IMR-90 (cell line): ENCODE results near the gene GMFB. TPM values are rescaled to one million over a fixed set of nuclear protein-coding genes. Genes with fewer than 3 reads are reported as not detected.

Experiments
- ATAC-seq: fragments of 200-7000 bp; cut with Tn5 transposase; 2 replicates; pipeline ENCODE4 v1.9.1; 2020; ENCODE audit warnings: low read depth, mild to moderate bottlenecking, moderate library complexity
- BruUV-seq: library from RNA; stranded (reverse); fragments of 400-500 nt; replicated peaks from 2 replicates; lab custom pipeline; 2021; lab: Mats Ljungman, UMichigan
- CTCF ChIA-PET: fragments of 300-600 bp; formaldehyde crosslinking; extraction: SDS; loops from one replicate; lab custom pipeline; 2021; ENCODE audit warnings: antibody characterized with exemption; lab: Yijun Ruan, JAX
- POLR2A ChIA-PET: fragments of 300-600 bp; sonication (Branson Sonifier 250); formaldehyde crosslinking; loops from one replicate; lab custom pipeline; 2022; ENCODE audit warnings: antibody characterized with exemption; ENCODE audit not compliant: unreplicated experiment; lab: Charles Lee
- DNase-seq: peaks from one replicate; pipeline ENCODE4 v3.0.0; 2013
- H2AFZ ChIP-seq: replicated peaks from 2 replicates; pipeline ENCODE3; 2013; ENCODE audit warnings: low read length, mild to moderate bottlenecking; ENCODE audit not compliant: poor library complexity
- H2AK5ac ChIP-seq: 2 replicates; pipeline ENCODE4 v1.6.1; 2013; ENCODE audit warnings: low read depth, low read length, inconsistent platforms
- H2AK9ac ChIP-seq: replicated peaks from 2 replicates; pipeline ENCODE3; 2013; ENCODE audit warnings: mild to moderate bottlenecking, low read depth, low read length, moderate library complexity; ENCODE audit not compliant: poor library complexity
- H2BK120ac ChIP-seq: 2 replicates; pipeline ENCODE4 v1.6.1; 2013; ENCODE audit warnings: low read depth, low read length, inconsistent platforms
- H2BK15ac ChIP-seq: 3 replicates; pipeline ENCODE4 v1.6.1; 2013; ENCODE audit warnings: low read depth, low read length, inconsistent platforms
- H2BK20ac ChIP-seq: 2 replicates; pipeline ENCODE4 v1.6.1; 2013; ENCODE audit warnings: low read depth, mild to moderate bottlenecking, inconsistent platforms, low read length, moderate library complexity
- H2BK5ac ChIP-seq: 2 replicates; pipeline ENCODE4 v1.6.1; 2013; ENCODE audit warnings: mild to moderate bottlenecking, low read depth, low read length, inconsistent platforms; ENCODE audit not compliant: poor library complexity, severe bottlenecking
- H3K14ac ChIP-seq: replicated peaks from 2 replicates; pipeline ENCODE4 v1.6.1; 2013; ENCODE audit warnings: low read depth, low read length, inconsistent platforms
- H3K18ac ChIP-seq: 2 replicates; pipeline ENCODE4 v1.6.1; 2013; ENCODE audit warnings: low read depth, low read length, control low read depth
- H3K23ac ChIP-seq: 2 replicates; pipeline ENCODE4 v1.6.1; 2013; ENCODE audit warnings: low read depth, low read length, inconsistent platforms
- H3K27ac ChIP-seq: 2 replicates; pipeline ENCODE4 v1.5.1; 2013; ENCODE audit warnings: mild to moderate bottlenecking, control low read depth, low read length; ENCODE audit not compliant: insufficient read depth
- H3K27me3 ChIP-seq: 2 replicates; pipeline ENCODE4 v1.6.1; 2013; ENCODE audit warnings: low read length; ENCODE audit not compliant: control insufficient read depth, insufficient read depth
- H3K36me3 ChIP-seq: 2 replicates; pipeline ENCODE4 v1.6.1; 2013; ENCODE audit warnings: low read length, mixed read lengths; ENCODE audit not compliant: control insufficient read depth, insufficient read depth
- H3K4ac ChIP-seq: 2 replicates; pipeline ENCODE4 v1.6.1; 2013; ENCODE audit warnings: low read depth, low read length, inconsistent platforms
- H3K4me1 ChIP-seq: 2 replicates; pipeline ENCODE4 v1.6.1; 2013; ENCODE audit warnings: low read length, mixed read lengths; ENCODE audit not compliant: control insufficient read depth, insufficient read depth
- H3K4me2 ChIP-seq: 2 replicates; pipeline ENCODE4 v1.6.1; 2013; ENCODE audit warnings: low read depth, mild to moderate bottlenecking, control low read depth, low read length, moderate library complexity
- H3K4me3 ChIP-seq: 2 replicates; pipeline ENCODE4 v1.5.1; 2013; ENCODE audit warnings: low read depth, mild to moderate bottlenecking, control low read depth, low read length, moderate library complexity; ENCODE audit not compliant: insufficient read depth
- H3K56ac ChIP-seq: 2 replicates; pipeline ENCODE4 v1.6.1; 2013; ENCODE audit warnings: low read length, inconsistent platforms; ENCODE audit not compliant: insufficient read depth; ENCODE audit errors: extremely low read depth
- H3K79me1 ChIP-seq, 2 experiments: 2 replicates each; pipeline ENCODE4 v1.6.1; 2013; ENCODE audit warnings: low read length in 2 of 2, inconsistent platforms in 1 of 2, low read depth in 1 of 2
- H3K9ac ChIP-seq: 2 replicates; pipeline ENCODE4 v1.6.1; 2013; ENCODE audit warnings: low read depth, low read length, control low read depth
- H3K9me1 ChIP-seq: 2 replicates; pipeline ENCODE4 v1.6.1; 2013; ENCODE audit warnings: low read length, inconsistent platforms; ENCODE audit not compliant: insufficient read depth
- H3K9me3 ChIP-seq: 2 replicates; pipeline ENCODE4 v1.6.1; 2013; ENCODE audit warnings: low read length; ENCODE audit not compliant: control insufficient read depth, insufficient read depth
- H4K20me1 ChIP-seq: 2 replicates; pipeline ENCODE4 v1.6.1; 2013; ENCODE audit warnings: low read length, inconsistent platforms; ENCODE audit not compliant: insufficient read depth
- H4K5ac ChIP-seq: 2 replicates; pipeline ENCODE4 v1.6.1; 2013; ENCODE audit warnings: mild to moderate bottlenecking, low read depth, low read length, control low read depth
- H4K8ac ChIP-seq, 2 experiments: 2 replicates each; pipeline ENCODE4 v1.6.1; 2013; ENCODE audit warnings: low read depth in 2 of 2, low read length in 2 of 2, control low read depth in 1 of 2, inconsistent platforms in 1 of 2
- H4K91ac ChIP-seq: 2 replicates; pipeline ENCODE4 v1.6.1; 2013; ENCODE audit warnings: low read depth, low read length, inconsistent platforms; ENCODE audit not compliant: insufficient read depth
- BHLHE40 ChIP-seq: fragments of 150-350 bp; IDR thresholded peaks from 2 replicates; pipeline ENCODE4 v1.6.1; 2016; ENCODE audit warnings: mild to moderate bottlenecking, low read depth, low read length
- FOS ChIP-seq: fragments of 150-350 bp; IDR thresholded peaks from 2 replicates; pipeline ENCODE4 v1.6.1; 2016; ENCODE audit warnings: low read depth, low read length
- MAFK ChIP-seq: IDR thresholded peaks from 2 replicates; pipeline ENCODE4 v1.6.1; 2012; ENCODE audit warnings: low read depth, low read length, improper control_type of control experiment
- NFE2L2 ChIP-seq: fragments of 150-350 bp; IDR thresholded peaks from 2 replicates; pipeline ENCODE4 v1.6.1; 2016; ENCODE audit warnings: low read depth, mild to moderate bottlenecking, low read length
- POLR2A ChIP-seq: IDR thresholded peaks from 2 replicates; pipeline ENCODE4 v1.6.1; 2012; ENCODE audit warnings: mild to moderate bottlenecking, low read depth, low read length
- SMC3 ChIP-seq: fragments of 150-350 bp; IDR thresholded peaks from 2 replicates; pipeline ENCODE4 v1.6.1; 2016; ENCODE audit warnings: low read depth, mild to moderate bottlenecking, antibody characterized with exemption, low read length, moderate library complexity
- WGBS, 2 experiments: methylation state at CpG; one replicate each; pipeline versions ENCODE4 v1.1.5 to v1.1.7; 2013; ENCODE audit warnings: missing lambda C conversion rate in 2 of 2; ENCODE audit not compliant: insufficient read length in 1 of 2; ENCODE audit errors: extremely low coverage in 2 of 2; 5-methylcytosine and 5-hydroxymethylcytosine counted together
- dilution Hi-C: fragments of 300-500 bp; cut with HindIII; formaldehyde crosslinking; loops from one replicate; pipeline ENCODE4 v1.14.3; 2018; ENCODE audit warnings: low sequenced_read_pairs; ENCODE audit not compliant: unreplicated experiment
- in situ Hi-C: fragments of 300-500 bp; cut with MboI; formaldehyde crosslinking; loops from 3 replicates; pipeline ENCODE4 v1.14.3; 2019; ENCODE audit warnings: low sequenced_read_pairs, inconsistent platforms, mixed read lengths
- intact Hi-C: fragments of 100-400 bp; cut with micrococcal nuclease; formaldehyde crosslinking; loops from 2 replicates; pipeline ENCODE4 v1.10.0; 2022
- polyA plus RNA-seq, 3 experiments: library from polyadenylated mRNA; depleted of rRNA; stranded (reverse); fragments of >200 nt; gene quantifications; 2 replicates each; pipeline ENCODE4 v1.2.3, GENCODE V29; 2012; ENCODE audit warnings: low replicate concordance in 1 of 3
- total RNA-seq: library from RNA; depleted of rRNA; stranded (reverse); fragments of >200 nt; gene quantifications from 2 replicates; pipeline ENCODE4 v1.2.3, GENCODE V29; 2012
- TF ChIP-seq, protein P1 (sequence below): fragments of 150-350 bp; IDR thresholded peaks from 2 replicates; pipeline ENCODE4 v1.6.1; 2016; ENCODE audit warnings: low read depth, mild to moderate bottlenecking, low read length, moderate library complexity, borderline replicate concordance

Gene GMFB
- total and polyA plus RNA-seq, 2 of the 4 experiments (the other 2 are of a cell fraction), result 22.4 to 59.1 TPM

- ChIA-PET CTCF (no interaction called here), POLR2A (no interaction called here)
- Histone ChIP-seq H3K18ac (no peak overlapping the region), H3K79me1 (peaks cover 33 to 43% of the 10 kb centered on the region in 2 experiments), H3K9me3 (no peaks in the 10 kb centered on the region), H3K23ac (no peak overlapping the region), H4K20me1 (peaks cover 11% of the 10 kb centered on the region; the same call in 1 of the 2 replicates), H4K5ac (no peak overlapping the region), H2BK5ac (no peak overlapping the region), H3K14ac (no peak overlapping the region), H3K56ac (no peak overlapping the region), H4K91ac (no peak overlapping the region), H4K8ac (no peak overlapping the region), H2BK120ac (no peak overlapping the region), H3K27me3 (no peaks in the 10 kb centered on the region), H3K4ac (no peak overlapping the region), H3K27ac (no peak overlapping the region), H3K4me1 (no peaks in the 10 kb centered on the region), H2AFZ (no peak overlapping the region), H2AK9ac (no peak overlapping the region), H3K9ac (no peak overlapping the region), H2BK20ac (no peak overlapping the region), H3K4me2 (no peak overlapping the region), H2AK5ac (no peak overlapping the region), H2BK15ac (no peak overlapping the region), H3K9me1 (no peaks in the 10 kb centered on the region; the same call in none of the 2 replicates), H3K36me3 (peaks cover 24% of the 10 kb centered on the region), H3K4me3 (no peak overlapping the region)
- intact Hi-C loops (no loop called here), dilution Hi-C loops (no loop called here), in situ Hi-C loops (no loop called here)
- DNase-seq (no peak), ATAC-seq (no peak)
- BruUV-seq, result no TSS peak
- no CpG with 5 or more reads among the region's 3 CpGs for WGBS, 2 experiments
- TF ChIP-seq POLR2A (no peak), NFE2L2 (no peak), SMC3 (no peak), FOS (no peak), MAFK (no peak), BHLHE40 (no peak)
- TF ChIP-seq, protein P1, sequence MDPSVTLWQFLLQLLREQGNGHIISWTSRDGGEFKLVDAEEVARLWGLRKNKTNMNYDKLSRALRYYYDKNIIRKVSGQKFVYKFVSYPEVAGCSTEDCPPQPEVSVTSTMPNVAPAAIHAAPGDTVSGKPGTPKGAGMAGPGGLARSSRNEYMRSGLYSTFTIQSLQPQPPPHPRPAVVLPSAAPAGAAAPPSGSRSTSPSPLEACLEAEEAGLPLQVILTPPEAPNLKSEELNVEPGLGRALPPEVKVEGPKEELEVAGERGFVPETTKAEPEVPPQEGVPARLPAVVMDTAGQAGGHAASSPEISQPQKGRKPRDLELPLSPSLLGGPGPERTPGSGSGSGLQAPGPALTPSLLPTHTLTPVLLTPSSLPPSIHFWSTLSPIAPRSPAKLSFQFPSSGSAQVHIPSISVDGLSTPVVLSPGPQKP, result no peak
Observed at GRCh38 chr14:54427871-54428270, 60.9 kb downstream of the GMFB start.
